RWPE1 (cell line): ENCODE data around the gene PPFIA2.

ENCODE experiments used
- CTCF ChIA-PET: fragments of 350-600 bp; sonication (Branson Sonifier 250); formaldehyde crosslinking; extraction: SDS; loops from one replicate; lab custom pipeline; 2021; lab: Yijun Ruan, JAX
- POLR2A ChIA-PET: fragments of 400-600 bp; formaldehyde crosslinking; extraction: SDS; loops from one replicate; lab custom pipeline; 2020; ENCODE audit warnings: antibody characterized with exemption; ENCODE audit not compliant: low non-redundant PET; lab: Yijun Ruan, JAX
- DNase-seq: peaks from one replicate; pipeline ENCODE4 v3.0.0; 2012; ENCODE audit warnings: low spot score
- H3K27ac ChIP-seq: fragments of 450-650 bp; 2 replicates; pipeline ENCODE4 v1.5.1; 2017
- TF ChIP-seq, protein P1 (sequence below): fragments of 450-650 bp; conservative IDR thresholded peaks from 2 replicates; pipeline ENCODE4 v1.5.1; 2017; ENCODE audit warnings: low read depth, mild to moderate bottlenecking

PPFIA2 gene

DNA sequence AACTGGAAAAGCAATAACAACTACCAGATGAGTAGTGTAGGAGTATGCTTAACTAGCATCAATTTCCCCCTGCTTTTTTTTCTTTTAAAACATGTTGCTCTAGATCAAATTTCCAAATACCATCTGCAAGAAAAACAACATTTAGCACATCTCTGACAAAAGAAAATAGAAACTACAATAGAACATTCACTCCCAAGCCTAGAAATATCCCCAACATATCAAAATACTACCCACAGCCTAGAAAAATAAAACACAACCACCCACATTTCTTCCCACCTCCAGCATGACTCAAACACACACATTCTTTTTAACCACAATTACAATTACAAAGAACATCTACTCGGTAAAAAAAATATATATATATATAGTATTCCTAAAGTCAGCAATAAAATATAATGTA lies 120.0 kb downstream of the PPFIA2 start:
- TF ChIP-seq, protein P1, sequence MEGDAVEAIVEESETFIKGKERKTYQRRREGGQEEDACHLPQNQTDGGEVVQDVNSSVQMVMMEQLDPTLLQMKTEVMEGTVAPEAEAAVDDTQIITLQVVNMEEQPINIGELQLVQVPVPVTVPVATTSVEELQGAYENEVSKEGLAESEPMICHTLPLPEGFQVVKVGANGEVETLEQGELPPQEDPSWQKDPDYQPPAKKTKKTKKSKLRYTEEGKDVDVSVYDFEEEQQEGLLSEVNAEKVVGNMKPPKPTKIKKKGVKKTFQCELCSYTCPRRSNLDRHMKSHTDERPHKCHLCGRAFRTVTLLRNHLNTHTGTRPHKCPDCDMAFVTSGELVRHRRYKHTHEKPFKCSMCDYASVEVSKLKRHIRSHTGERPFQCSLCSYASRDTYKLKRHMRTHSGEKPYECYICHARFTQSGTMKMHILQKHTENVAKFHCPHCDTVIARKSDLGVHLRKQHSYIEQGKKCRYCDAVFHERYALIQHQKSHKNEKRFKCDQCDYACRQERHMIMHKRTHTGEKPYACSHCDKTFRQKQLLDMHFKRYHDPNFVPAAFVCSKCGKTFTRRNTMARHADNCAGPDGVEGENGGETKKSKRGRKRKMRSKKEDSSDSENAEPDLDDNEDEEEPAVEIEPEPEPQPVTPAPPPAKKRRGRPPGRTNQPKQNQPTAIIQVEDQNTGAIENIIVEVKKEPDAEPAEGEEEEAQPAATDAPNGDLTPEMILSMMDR, result no peak
- ChIA-PET POLR2A (no interaction called here), CTCF (no interaction called here)
- no peak for DNase-seq
- no peak overlapping the region for H3K27ac ChIP-seq

DNA sequence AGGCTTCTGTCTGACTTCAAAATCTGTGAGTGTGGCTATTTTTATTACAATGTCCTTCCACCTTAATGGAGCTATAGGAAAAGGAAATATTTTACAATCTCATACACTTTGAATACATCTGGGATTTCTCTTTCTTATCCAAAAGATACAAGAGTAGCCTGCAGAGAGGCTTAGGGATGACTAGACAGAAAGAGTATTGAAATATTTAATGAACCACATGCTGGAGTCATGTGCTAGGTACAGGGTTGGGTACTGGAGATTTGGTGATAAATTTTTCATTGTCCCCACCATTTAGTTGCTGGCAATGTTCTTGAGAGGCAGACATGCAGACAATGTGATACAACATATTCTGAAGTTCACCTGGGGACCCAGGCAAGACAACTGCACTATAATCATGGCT lies 126.0 kb downstream of the PPFIA2 start:
- ChIA-PET POLR2A (no interaction called here), CTCF (interaction anchor here (0.6 kb wide), 1 partner anchor 294 kb away, joined by 4 read pairs; no protein-coding TSS in a partner anchor)
- no peak for DNase-seq
- TF ChIP-seq, protein P1, result no peak
- H3K27ac ChIP-seq, result no peak overlapping the region

DNA sequence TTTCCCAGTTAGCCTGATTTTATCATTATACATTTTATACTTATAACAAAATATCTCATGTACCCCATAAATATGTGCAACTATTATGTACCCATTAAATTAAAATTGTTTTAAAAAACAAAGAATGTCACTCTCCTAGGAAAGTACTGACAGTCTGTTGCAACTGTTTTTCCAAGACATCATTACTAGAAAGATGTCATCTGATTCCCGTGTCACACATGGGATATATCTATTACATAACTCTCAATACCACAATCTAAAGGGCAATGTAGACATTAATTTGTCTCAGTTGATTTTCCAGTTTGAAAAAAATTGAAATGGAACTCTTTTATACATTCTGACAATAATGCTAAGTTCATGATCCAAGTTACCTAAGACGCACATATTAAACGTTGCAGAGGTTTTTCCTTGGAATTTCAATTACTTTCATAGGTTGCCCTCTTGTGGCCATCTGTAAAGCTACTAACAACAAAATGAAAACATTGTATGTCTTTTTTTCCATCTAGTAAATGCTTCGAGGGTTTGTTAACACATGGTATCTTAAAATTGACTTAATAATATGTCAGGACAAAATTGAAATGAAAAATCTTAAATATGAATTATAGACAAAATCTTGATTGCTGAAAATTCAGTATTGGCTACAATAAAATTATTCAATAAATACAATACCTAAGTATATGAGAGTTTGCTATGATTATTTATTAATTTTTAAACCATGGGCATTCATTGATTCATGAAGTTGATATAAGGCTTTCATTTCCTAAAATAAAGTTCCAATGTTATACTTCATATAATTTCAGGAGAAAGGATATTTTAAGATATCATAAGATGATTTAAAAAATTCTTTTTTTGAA lies 131.6 kb downstream of the PPFIA2 start:
- ChIA-PET CTCF (interaction anchor here (0.6 to 1.3 kb wide), 3 partner anchors 176 to 858 kb away, joined by 3 to 5 read pairs (median 4); no protein-coding TSS in a partner anchor), POLR2A (no interaction called here)
- TF ChIP-seq, protein P1, result peak; percentile 66
- no peak overlapping the region for H3K27ac ChIP-seq
- DNase-seq, result peak; percentile 20

DNA sequence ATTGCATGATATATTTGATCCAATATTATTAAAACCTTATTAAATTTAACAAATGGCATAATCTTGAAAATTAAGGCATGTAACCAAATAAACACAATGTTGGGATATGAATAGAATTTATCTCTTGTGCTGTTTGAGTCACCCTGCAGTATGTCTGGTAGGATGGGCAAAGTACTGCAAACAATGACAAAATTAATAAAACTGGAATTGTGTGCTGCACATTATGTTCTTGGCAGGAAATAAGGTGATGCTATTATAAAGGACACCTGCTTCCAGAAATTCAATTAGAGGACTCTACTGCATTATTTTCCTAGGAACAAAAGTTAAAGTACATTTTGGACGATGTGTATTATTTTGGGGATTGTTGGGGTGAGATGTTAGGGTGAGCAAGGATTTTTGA lies 132.7 kb downstream of the PPFIA2 start:
- no peak for DNase-seq
- CTCF ChIA-PET, result no interaction called here
- POLR2A ChIA-PET, result no interaction called here
- TF ChIP-seq, protein P1, result no peak
- no peak overlapping the region for H3K27ac ChIP-seq

DNA sequence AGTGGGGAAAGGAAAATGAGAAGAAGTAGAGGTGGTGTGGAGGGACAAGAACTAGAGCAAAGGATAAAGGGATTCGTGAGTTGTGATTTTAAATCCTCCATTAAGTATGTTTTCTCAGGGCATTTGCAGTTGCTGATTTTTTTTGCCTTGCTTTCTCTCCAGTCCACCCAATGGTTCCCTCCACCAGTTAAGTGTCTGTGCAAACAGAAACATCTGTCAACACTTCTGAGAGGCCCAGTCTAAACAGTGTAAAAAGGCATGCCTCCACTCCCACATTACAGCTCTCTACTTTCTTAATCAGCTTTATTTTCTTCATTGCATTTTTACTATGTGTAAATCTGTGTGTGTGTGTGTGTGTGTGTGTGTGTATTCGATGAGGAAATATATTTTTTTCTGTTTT lies 141.2 kb downstream of the PPFIA2 start:
- TF ChIP-seq, protein P1, result no peak
- no peak overlapping the region for H3K27ac ChIP-seq
- DNase-seq, result no peak
- ChIA-PET CTCF (no interaction called here), POLR2A (no interaction called here)

DNA sequence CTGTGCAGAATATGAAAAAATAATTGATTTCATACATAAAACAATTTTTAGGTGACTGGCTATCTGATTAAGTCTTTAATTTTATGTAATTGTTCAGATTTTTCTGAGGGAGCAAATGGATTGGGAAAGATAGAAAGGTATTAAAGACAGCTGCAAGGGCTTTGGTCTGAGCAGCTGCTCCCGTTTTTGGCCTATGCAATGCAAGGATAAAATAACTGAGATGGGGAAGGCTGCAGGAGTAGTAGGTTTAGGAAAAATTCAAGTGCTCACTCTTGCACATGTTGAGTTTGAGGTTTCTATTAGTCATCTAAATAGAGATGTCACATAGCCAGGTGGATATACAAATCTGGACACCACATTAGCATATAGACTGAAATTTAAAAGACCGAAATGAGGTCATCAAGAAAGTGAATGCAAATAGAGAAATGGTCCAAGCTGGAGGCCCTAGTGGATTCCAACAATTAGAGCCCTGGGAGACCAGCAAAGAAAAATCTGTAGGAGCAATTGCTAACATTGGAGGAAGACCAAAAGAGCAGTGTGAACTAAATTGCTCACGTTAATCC lies 144.0 kb downstream of the PPFIA2 start:
- POLR2A ChIA-PET, result no interaction called here
- no peak for DNase-seq
- no peak overlapping the region for H3K27ac ChIP-seq
- TF ChIP-seq, protein P1, result no peak
- CTCF ChIA-PET, result no interaction called here
